GM21529 (cell line): ENCODE measurements around the gene SHISA8.
"Not testable (repeated sequence)": the region's sequence is repeated elsewhere in the genome, so short reads cannot be mapped to it uniquely, and the experiment has no call there.

Experiments
- ATAC-seq: cut with Tn5 transposase; IDR thresholded peaks from one replicate; pipeline ENCODE4 v1.9.1; 2021; ENCODE audit not compliant: unreplicated experiment

Gene SHISA8

GRCh38 chr22:41915035-41915785 is at the start of gene SHISA8:
Gene SHISA8 (minus strand): TSS chr22:41915074. CDS start chr22:41914667, 407 bp downstream.
- no peak for ATAC-seq

DNA sequence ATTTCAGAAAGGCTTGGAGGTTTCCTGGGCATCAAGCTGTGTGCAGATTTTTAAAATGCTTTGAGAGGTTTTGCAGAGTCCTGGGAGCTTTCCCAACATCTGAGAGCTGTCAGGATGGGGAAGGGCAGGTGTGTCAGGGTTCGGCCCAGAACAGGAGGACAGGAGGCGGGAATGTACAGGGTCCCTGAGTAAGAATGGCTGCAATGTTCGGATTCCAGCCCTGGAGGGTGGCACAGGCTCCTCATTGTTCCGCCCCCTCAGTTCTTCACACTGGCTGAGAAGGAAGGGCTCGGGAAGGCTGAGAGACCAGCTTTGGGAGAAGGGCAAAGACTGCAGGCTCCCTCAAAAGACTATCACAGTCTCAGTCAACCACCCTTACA is 49.2 kb upstream of the SHISA8 start:
- ATAC-seq = no peak

- no peak for ATAC-seq
Measured at GRCh38 chr22:41963453-41964111, 48.7 kb upstream of the SHISA8 start.

DNA sequence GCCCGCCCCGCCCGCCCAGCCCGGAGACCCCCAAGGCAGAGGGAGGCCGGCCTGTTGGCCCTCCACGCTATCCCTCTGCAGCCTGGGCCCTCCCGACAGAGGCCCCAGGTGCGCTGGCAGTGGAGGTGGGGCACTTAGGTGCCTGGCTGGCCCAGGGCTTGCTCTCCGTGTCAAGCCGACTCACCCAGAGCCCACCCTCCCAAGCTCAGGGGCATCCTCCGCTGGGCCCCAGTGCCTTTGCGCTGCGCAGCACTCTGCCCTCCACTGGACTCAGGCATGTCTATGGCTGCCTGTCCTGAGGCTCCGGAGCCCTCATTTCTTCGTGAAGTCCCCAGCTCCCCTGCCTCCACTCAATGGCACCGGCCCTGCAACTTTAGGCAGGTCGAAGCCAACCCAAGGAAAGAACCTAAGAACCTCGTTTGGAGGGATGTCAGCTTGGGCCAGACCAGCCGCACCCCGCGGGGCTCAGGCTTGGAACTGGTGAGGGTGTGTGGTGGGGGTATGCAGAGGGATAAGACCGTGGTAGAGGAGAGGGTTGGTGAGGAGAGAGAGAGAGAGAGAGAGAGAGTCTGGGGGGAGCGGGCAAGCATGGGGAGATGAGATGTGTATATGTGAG is 43.2 kb upstream of the SHISA8 start:
- no peak for ATAC-seq

DNA sequence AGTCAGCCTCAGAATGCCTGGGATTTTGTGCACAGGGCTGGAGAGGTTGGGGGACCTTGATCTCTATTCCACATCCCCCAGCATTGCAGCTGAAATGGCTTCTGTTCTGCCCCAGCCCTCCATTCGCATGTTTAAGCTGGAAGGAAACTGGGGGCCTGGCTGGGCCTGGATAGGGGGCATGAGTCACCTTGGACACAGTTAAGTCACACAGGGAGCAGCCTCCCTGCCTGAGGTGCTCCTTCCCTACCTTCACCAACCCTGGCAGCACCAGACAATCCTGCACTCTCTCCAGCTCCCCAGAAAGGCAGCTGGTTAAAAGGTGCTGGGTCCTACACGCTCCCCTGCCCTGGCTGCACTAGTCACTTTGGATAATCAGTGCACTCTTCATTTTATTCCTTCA is 37.8 kb upstream of the SHISA8 start:
- no peak for ATAC-seq

- no peak for ATAC-seq
Measured at GRCh38 chr22:41951898-41952474, 37.1 kb upstream of the SHISA8 start, which contains the start of gene SMIM45. Gene SMIM45 (plus strand): TSS chr22:41952150.

DNA sequence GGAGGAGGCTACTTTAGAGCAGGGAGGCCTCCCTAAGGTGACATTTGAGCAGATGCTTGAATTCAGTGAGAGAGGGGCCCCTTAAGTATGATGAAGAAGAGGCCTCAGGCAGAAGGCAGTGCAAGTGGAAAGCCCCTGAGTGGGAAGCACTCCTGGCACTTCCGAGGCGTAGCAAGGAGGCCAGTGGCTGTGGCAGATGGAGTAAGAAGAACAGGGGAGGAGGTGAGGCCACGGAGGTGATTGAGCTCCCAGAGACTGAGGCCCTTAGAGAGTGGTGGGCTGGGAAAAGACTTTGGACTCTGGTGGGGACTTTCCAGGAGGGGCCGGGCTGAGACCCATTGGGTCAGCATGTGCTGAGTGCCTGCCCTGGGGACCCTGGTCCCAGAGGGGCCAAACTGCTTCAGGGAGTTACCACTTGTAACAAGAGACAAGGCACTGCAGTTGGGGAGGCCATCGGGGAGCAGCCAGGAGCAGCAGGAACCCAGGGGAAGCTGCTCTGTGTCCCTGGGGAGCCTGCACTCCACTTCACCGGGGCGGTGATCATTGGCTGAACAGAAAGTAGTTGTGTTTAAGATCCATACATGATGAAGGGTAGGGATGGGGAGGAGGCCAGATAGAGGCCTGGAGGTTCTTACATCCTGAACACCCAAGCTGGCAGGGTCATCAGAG is 34.6 kb upstream of the SHISA8 start:
- no peak for ATAC-seq

GRCh38 chr22:41948928-41949296 is 34.0 kb upstream of the SHISA8 start:
- ATAC-seq = not testable (repeated sequence)

DNA sequence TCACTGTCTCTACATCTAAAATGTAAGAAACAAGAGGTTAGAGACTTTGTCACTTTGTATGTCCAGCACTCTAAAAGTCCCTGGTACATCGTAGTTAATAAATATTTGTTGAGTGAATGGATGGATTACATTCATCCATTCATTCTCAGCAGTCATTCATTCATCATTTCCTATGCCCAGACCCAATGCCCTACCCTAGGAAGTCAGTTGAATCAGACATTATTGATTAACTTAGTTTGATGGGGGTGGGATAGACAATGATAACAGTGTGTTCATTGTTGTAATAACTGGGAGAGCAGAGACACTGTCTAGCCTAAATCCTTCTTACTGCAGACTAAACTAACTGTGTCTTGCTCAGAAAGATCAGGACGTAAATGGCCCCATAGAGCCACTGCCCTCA is 33.3 kb upstream of the SHISA8 start:
- ATAC-seq = no peak

- no peak for ATAC-seq
Measured at GRCh38 chr22:41947424-41948080, 32.7 kb upstream of the SHISA8 start.

GRCh38 chr22:41946629-41947423 is 32.0 kb upstream of the SHISA8 start, which contains the start of gene CENPM:
Gene CENPM (minus strand): TSS chr22:41947152. CDS start chr22:41947076, 76 bp downstream.
- ATAC-seq = peak; percentile 76

GRCh38 chr22:41943661-41944209 is 28.9 kb upstream of the SHISA8 start:
- ATAC-seq = no peak

DNA sequence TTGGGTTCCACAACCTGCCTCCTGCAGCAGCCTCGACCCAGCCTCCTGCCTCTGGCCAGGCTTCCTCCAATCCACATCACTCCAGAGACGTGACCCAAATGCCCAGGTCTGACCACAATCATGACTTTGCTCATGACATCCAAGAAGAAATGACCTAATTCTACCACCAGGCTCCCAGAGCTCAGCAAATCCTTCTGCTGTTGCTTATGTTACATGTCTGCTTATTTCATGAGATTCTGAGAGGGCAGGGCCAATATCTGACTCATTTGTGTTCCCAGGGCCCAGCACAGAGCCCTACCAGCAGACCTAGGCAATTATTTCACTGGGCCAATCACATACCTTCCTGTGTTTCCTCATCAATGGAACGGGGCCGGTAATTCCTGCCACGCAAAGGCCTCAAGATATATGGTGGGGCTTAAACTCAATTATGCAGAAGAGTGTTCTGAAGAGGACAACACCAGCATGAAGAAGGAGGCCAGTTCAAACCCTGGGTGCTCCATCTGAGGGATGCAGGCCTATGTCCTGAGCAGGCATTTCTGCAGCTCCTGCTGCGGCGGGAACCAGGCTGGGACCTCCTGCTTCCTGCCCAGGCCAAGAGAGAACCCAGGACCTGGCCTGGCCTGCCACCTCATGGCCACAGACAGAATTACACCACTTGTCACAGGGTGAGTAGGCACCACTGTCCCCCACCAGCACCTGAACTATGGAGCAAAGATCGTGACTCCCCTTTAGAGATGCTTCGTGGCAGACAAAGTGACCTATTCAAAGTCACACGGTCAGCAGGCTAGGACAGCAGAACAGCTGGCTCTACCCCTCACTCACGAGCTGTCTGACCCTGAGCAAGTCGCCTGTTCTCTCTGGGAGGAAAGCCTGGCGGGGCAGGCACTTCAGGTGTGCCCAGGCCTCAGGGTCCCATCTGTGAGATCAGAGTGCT is 26.2 kb upstream of the SHISA8 start:
- ATAC-seq = peak; percentile 27

GRCh38 chr22:41939981-41940831 is 25.3 kb upstream of the SHISA8 start:
- peak; percentile 52 for ATAC-seq

DNA sequence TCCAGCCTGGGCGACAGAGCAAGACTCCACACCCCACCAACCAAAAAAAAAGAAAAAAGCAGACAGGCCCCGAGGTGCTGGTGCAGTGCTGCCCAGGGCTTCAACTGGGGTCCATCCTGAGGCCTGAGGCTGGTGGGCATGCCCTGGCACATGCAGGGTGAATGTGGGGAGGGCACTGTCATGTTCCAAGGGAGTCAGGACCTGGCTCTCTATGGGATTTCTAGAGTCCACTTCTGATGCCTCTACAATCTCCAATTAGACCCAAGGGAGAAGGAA is 22.0 kb upstream of the SHISA8 start:
- ATAC-seq = no peak

- ATAC-seq = no peak
Measured at GRCh38 chr22:41935509-41935908, 20.6 kb upstream of the SHISA8 start.

DNA sequence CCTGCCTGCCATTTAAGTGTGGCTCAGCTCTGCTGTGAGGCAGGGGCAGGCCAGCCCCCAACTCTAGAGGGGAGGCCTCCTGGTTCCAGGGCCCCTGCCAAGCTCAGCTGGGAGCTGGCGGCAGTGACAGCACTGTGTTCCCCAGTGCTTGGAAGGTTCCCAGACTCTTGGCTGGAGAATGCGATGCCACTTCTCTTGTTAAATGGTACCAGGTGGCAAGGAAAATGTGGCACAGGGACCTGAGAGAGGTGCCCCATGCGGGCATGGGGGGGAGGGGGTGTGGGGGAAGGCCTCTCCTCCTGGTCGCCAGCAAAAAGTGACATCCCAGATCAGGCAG is 20.1 kb upstream of the SHISA8 start:
- no peak for ATAC-seq
